ENCODE measurements around the gene ATG13. TPM values are rescaled to one million over a fixed set of nuclear protein-coding genes. Genes with fewer than 3 reads are reported as not detected.
A peak's percentile ranks its signal among the peaks of the same experiment; 100 is the strongest.

Gene ATG13
- total RNA-seq, 2 donors from 2014 or later, result 58.3 to 61.3 TPM

- TF ChIP-seq, protein P1, sequence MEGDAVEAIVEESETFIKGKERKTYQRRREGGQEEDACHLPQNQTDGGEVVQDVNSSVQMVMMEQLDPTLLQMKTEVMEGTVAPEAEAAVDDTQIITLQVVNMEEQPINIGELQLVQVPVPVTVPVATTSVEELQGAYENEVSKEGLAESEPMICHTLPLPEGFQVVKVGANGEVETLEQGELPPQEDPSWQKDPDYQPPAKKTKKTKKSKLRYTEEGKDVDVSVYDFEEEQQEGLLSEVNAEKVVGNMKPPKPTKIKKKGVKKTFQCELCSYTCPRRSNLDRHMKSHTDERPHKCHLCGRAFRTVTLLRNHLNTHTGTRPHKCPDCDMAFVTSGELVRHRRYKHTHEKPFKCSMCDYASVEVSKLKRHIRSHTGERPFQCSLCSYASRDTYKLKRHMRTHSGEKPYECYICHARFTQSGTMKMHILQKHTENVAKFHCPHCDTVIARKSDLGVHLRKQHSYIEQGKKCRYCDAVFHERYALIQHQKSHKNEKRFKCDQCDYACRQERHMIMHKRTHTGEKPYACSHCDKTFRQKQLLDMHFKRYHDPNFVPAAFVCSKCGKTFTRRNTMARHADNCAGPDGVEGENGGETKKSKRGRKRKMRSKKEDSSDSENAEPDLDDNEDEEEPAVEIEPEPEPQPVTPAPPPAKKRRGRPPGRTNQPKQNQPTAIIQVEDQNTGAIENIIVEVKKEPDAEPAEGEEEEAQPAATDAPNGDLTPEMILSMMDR (IDR thresholded peaks at IDR 0.05), result no peak
- H3K4me1 ChIP-seq, result peaks cover 12% of the 10 kb centered on the region
- H3K9me3 ChIP-seq, result no peaks in the 10 kb centered on the region
- no peak overlapping the region for H3K9ac ChIP-seq (ENCODE audit: low read depth in 2 of 2, low read length in 2 of 2)
- intact Hi-C loops (cut with DNase I), result no loop called here
- no peak overlapping the region for H3K4me3 ChIP-seq
- DNase-seq, result no peak
- H3K27ac ChIP-seq, result no peak overlapping the region
- H3K27me3 ChIP-seq, result no peaks in the 10 kb centered on the region
- no peaks in the 10 kb centered on the region for H3K36me3 ChIP-seq
These were observed 29.2 kb upstream of the ATG13 start for GRCh38 chr11:46588131-46588530.

DNA sequence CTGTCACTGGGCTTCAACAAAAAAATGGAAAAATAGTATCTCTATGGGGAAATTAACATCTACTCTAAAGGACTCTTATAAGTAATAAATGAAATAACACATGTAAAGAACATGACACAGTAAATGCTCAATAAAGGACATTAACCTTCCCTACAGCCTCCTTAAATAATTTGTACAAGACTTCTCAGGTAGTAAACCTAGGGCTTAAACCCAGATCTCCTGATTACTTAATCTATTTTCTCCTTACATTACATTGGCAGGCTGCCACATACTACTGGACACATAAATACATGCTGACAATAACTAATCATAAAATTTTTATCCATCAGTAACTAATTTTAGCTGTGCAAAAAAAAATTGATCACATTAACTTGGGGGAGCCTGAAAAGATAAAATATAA is 28.4 kb upstream of the ATG13 start:
- Histone ChIP-seq H3K27me3 (no peaks in the 10 kb centered on the region), H3K27ac (no peak overlapping the region), H3K4me1 (peaks cover 12% of the 10 kb centered on the region), H3K9me3 (no peaks in the 10 kb centered on the region), H3K9ac (ENCODE audit: low read depth in 2 of 2, low read length in 2 of 2) (no peak overlapping the region), H3K36me3 (no peaks in the 10 kb centered on the region), H3K4me3 (no peak overlapping the region)
- TF ChIP-seq, protein P1 (IDR thresholded peaks at IDR 0.05), result no peak
- intact Hi-C loops (cut with DNase I), result no loop called here
- DNase-seq, result no peak

DNA sequence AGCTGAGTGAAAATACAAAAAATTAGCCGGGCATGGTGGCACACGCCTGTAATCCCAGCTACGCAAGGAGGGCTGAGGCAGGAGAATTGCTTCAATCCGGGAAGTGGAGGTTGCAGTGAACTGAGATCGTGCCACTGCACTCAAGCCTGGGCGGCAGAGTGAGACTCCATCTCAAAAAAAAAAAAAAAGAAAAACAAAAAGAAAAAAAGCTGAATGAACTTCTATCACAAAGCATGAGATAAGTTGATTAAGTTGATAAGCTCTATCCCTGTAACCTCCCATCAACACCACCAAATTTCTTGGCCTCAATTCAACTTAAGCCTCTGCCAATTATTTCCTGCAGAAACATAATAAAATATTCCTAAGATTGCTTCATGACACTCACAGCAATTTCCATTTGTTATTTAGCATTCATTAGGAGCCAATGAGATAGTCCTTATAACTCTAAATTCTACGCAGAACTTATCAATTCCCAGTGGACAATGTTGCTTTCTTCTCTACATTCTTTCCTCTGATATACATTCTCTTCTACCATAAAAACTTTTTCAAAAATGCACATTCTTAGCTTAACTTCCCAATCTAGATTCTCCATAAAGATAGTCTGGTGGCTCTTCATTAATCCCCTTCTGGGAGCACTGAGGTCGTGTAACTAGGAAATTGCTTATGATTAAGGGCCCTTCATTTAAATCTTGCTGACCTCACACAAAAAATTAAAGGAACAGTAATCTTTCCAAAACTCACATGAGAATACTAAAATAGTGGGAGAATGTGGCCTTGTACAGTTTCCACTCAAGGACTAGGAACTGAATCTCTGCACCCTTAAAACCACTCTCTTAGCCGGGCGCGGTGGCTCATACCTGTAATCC is 26.4 kb upstream of the ATG13 start:
- DNase-seq, result no peak
- Histone ChIP-seq H3K36me3 (no peaks in the 10 kb centered on the region), H3K4me1 (peaks cover 12% of the 10 kb centered on the region), H3K27ac (no peak overlapping the region), H3K27me3 (no peaks in the 10 kb centered on the region), H3K9me3 (no peaks in the 10 kb centered on the region), H3K4me3 (no peak overlapping the region), H3K9ac (ENCODE audit: low read depth in 2 of 2, low read length in 2 of 2) (peak overlapping the region in 1 of 2 donors; percentile 34)
- TF ChIP-seq, protein P1 (IDR thresholded peaks at IDR 0.05), result no peak
- intact Hi-C loops (cut with DNase I), result no loop called here

GRCh38 chr11:46593550-46594373 is 23.6 kb upstream of the ATG13 start, which contains the start of gene AMBRA1:
Gene AMBRA1, minus strand, starts transcription at chr11:46594023. Its CDS starts 45,643 bp downstream, at chr11:46548380.
- Histone ChIP-seq H3K27ac (peak within 1 kb of the TSS; percentile 80), H3K36me3 (no peaks in the 10 kb centered on the region), H3K27me3 (no peaks in the 10 kb centered on the region), H3K9ac (ENCODE audit: low read depth in 2 of 2, low read length in 2 of 2) (peak within 1 kb of the TSS; percentile 76 to 91), H3K4me3 (peak within 1 kb of the TSS; percentile 98), H3K9me3 (no peaks in the 10 kb centered on the region), H3K4me1 (peaks cover 12% of the 10 kb centered on the region)
- TF ChIP-seq, protein P1 (IDR thresholded peaks at IDR 0.05), result no peak
- DNase-seq, result peak; percentile 95
- intact Hi-C loops (cut with DNase I), result no loop called here

- peak overlapping the region in 1 of 2 donors; percentile 91 for H3K9ac ChIP-seq (ENCODE audit: low read depth in 2 of 2, low read length in 2 of 2)
These were observed 23.0 kb upstream of the ATG13 start for GRCh38 chr11:46594374-46594700.

More at GRCh38 chr11:46594374-46594700, 23.0 kb upstream of the ATG13 start:
- Histone ChIP-seq H3K4me3 (peak overlapping the region; percentile 98), H3K27me3 (no peaks in the 10 kb centered on the region), H3K9me3 (no peaks in the 10 kb centered on the region), H3K36me3 (no peaks in the 10 kb centered on the region), H3K27ac (peak overlapping the region; percentile 80), H3K4me1 (peaks cover 12% of the 10 kb centered on the region)
- intact Hi-C loops (cut with DNase I), result no loop called here
- DNase-seq, result no peak
- TF ChIP-seq, protein P1 (IDR thresholded peaks at IDR 0.05), result no peak

Measured in colonic mucosa (tissue), 4 donors.